MCF 10A (cell line): ENCODE results near the gene PGF. TPM values are rescaled to one million over a fixed set of nuclear protein-coding genes. Genes with fewer than 3 reads are reported as not detected.

Experiments
- BruUV-seq: library from RNA; stranded (reverse); fragments of 400-500 nt; replicated peaks from 2 replicates; lab custom pipeline; 2021; lab: Mats Ljungman, UMichigan
- CTCF ChIA-PET: fragments of 300-600 bp; sonication (Branson Sonifier 250); formaldehyde crosslinking; extraction: SDS; loops from one replicate; lab custom pipeline; 2021; ENCODE audit warnings: antibody characterized with exemption, inconsistent platforms; lab: Yijun Ruan, JAX
- POLR2A ChIA-PET: fragments of 300-600, 350-650 bp; sonication (Branson Sonifier 250); formaldehyde crosslinking; extraction: SDS; loops from one replicate; lab custom pipeline; 2020; ENCODE audit warnings: antibody characterized with exemption, inconsistent platforms; lab: Yijun Ruan, JAX
- DNase-seq: peaks from one replicate; pipeline ENCODE4 v3.0.0-alpha.2; 2018; ENCODE audit not compliant: unreplicated experiment
- H3K27ac Mint-ChIP-seq: one replicate; pipeline ENCODE4 v1.8.0; 2022; ENCODE audit warnings: mild to moderate bottlenecking, low read depth, mixed read lengths; ENCODE audit not compliant: unreplicated experiment
- H3K27me3 Mint-ChIP-seq: one replicate; pipeline ENCODE4 v1.8.0; 2022; ENCODE audit warnings: mixed read lengths; ENCODE audit not compliant: insufficient read depth, unreplicated experiment
- H3K36me3 Mint-ChIP-seq: one replicate; pipeline ENCODE4 v1.8.0; 2022; ENCODE audit warnings: mild to moderate bottlenecking, moderate library complexity, mixed read lengths; ENCODE audit not compliant: insufficient read depth, unreplicated experiment
- H3K4me1 Mint-ChIP-seq: one replicate; pipeline ENCODE4 v1.8.0; 2022; ENCODE audit warnings: mixed read lengths; ENCODE audit not compliant: insufficient read depth, unreplicated experiment
- H3K4me3 Mint-ChIP-seq: one replicate; pipeline ENCODE4 v1.8.0; 2022; ENCODE audit warnings: mild to moderate bottlenecking, moderate library complexity, mixed read lengths; ENCODE audit not compliant: unreplicated experiment
- H3K9me3 Mint-ChIP-seq: one replicate; pipeline ENCODE4 v1.8.0; 2022; ENCODE audit warnings: mixed read lengths; ENCODE audit not compliant: unreplicated experiment
- CTCF ChIP-seq: fragments of 200-600 bp; IDR thresholded peaks from one replicate; pipeline ENCODE4 v1.8.0; 2022; ENCODE audit warnings: antibody characterized with exemption, mild to moderate bottlenecking; ENCODE audit not compliant: unreplicated experiment
- intact Hi-C: fragments of 100-400 bp; cut with micrococcal nuclease; formaldehyde crosslinking; loops from 2 replicates; pipeline ENCODE4 v1.14.1; 2022
- total RNA-seq: library from RNA; stranded (reverse); gene quantifications from 2 replicates; pipeline ENCODE4 v1.2.3, GENCODE V29; 2022

PGF gene
- total RNA-seq, 1 experiment from 2014 or later: 2.1 TPM

GRCh38 chr14:74963705-74964271, 8.4 kb upstream of the PGF start:
- no peaks in the 10 kb centered on the region for H3K27me3 Mint-ChIP-seq
- CTCF ChIA-PET: interaction anchor here (1.0 to 1.9 kb wide), 2 partner anchors 124 to 691 kb away, joined by 3 to 11 read pairs; no protein-coding TSS in a partner anchor
- H3K4me1 Mint-ChIP-seq: peaks cover 18% of the 10 kb centered on the region
- no peak overlapping the region for H3K27ac Mint-ChIP-seq
- peaks cover 7% of the 10 kb centered on the region for H3K36me3 Mint-ChIP-seq
- no peak for TF ChIP-seq CTCF
- H3K9me3 Mint-ChIP-seq: no peaks in the 10 kb centered on the region
- POLR2A ChIA-PET: interaction anchor here (0.6 to 1.9 kb wide), 3 partner anchors 8 to 39 kb away, joined by 3 to 7 read pairs (median 3); partner anchors contain the start of genes EIF2B2 and PGF
- DNase-seq: peak; percentile 38
- no peak overlapping the region for H3K4me3 Mint-ChIP-seq
- BruUV-seq: no TSS peak
- intact Hi-C loops: no loop called here

- POLR2A ChIA-PET: no interaction called here
- no peak overlapping the region for H3K4me3 Mint-ChIP-seq
- CTCF ChIA-PET: interaction anchor here (1.0 kb wide), 1 partner anchor 692 kb away, joined by 3 read pairs; no protein-coding TSS in a partner anchor
- no peaks in the 10 kb centered on the region for H3K27me3 Mint-ChIP-seq
- DNase-seq: no peak
- H3K9me3 Mint-ChIP-seq: no peaks in the 10 kb centered on the region
- H3K4me1 Mint-ChIP-seq: peaks cover 18% of the 10 kb centered on the region
- intact Hi-C loops: no loop called here
- no TSS peak for BruUV-seq
- H3K36me3 Mint-ChIP-seq: peaks cover 7% of the 10 kb centered on the region
- TF ChIP-seq CTCF: no peak
- no peak overlapping the region for H3K27ac Mint-ChIP-seq
These were observed 7.8 kb upstream of the PGF start for GRCh38 chr14:74963178-74963704.

GRCh38 chr14:74962493-74962892, 7.1 kb upstream of the PGF start:
- H3K4me3 Mint-ChIP-seq: no peak overlapping the region
- peaks cover 7% of the 10 kb centered on the region for H3K36me3 Mint-ChIP-seq
- ChIA-PET CTCF (no interaction called here), POLR2A (no interaction called here)
- H3K9me3 Mint-ChIP-seq: no peaks in the 10 kb centered on the region
- intact Hi-C loops: no loop called here
- TF ChIP-seq CTCF: no peak
- BruUV-seq: no TSS peak
- no peaks in the 10 kb centered on the region for H3K27me3 Mint-ChIP-seq
- H3K27ac Mint-ChIP-seq: no peak overlapping the region
- no peak for DNase-seq
- H3K4me1 Mint-ChIP-seq: peaks cover 18% of the 10 kb centered on the region

- intact Hi-C loops: no loop called here
- Mint-ChIP-seq H3K9me3 (no peaks in the 10 kb centered on the region), H3K27ac (no peak overlapping the region), H3K4me1 (peaks cover 18% of the 10 kb centered on the region), H3K4me3 (no peak overlapping the region), H3K27me3 (no peaks in the 10 kb centered on the region), H3K36me3 (peaks cover 7% of the 10 kb centered on the region)
- DNase-seq: no peak
- no peak for TF ChIP-seq CTCF
- no TSS peak for BruUV-seq
- POLR2A ChIA-PET: interaction anchor here (0.5 kb wide), 1 partner anchor 32 kb away, joined by 3 read pairs; no protein-coding TSS in a partner anchor
- CTCF ChIA-PET: no interaction called here
These were observed 6.6 kb upstream of the PGF start for GRCh38 chr14:74962046-74962445.
